ENCODE data around the gene ABHD12.

- TF ChIP-seq CTCF (IDR thresholded peaks at IDR 0.05) (no peak), EZH2 (IDR thresholded peaks at IDR 0.05; ENCODE audit: borderline replicate concordance, insufficient read depth, low read depth, low read length, poor library complexity, severe bottlenecking) (no peak)
These were observed 20.7 kb downstream of the ABHD12 start for GRCh38 chr20:25369971-25370370.
